Measurements from ENCODE around the gene LHFPL6.

Gene LHFPL6

DNA sequence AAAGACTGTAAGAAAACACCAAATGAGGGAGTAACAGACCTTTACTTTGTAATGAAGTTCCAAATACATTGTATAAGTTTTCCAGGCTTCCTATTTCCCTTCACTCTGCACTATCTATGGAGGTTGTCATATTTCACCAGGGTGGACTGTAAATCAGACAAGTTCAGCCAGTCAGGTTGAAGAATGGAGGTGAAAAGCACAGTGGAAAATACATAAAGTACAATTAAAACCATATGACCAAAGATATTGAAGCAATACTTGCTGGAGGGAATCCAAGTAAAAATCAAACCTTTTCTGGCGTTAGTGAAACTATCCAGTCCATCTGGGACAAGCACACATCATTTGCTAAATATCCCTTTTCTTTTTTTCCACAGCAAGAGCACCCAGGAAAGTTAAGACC, 3.2 kb downstream of the LHFPL6 start:
- H3K27ac Mint-ChIP-seq, result no peak overlapping the region
- peaks cover 10% of the 10 kb centered on the region for H3K36me3 Mint-ChIP-seq (ENCODE audit: low read depth)
- H3K4me1 Mint-ChIP-seq, result peaks cover 54% of the 10 kb centered on the region
- peaks cover 10% of the 10 kb centered on the region for H3K9me3 Mint-ChIP-seq
- TF ChIP-seq, protein P1, sequence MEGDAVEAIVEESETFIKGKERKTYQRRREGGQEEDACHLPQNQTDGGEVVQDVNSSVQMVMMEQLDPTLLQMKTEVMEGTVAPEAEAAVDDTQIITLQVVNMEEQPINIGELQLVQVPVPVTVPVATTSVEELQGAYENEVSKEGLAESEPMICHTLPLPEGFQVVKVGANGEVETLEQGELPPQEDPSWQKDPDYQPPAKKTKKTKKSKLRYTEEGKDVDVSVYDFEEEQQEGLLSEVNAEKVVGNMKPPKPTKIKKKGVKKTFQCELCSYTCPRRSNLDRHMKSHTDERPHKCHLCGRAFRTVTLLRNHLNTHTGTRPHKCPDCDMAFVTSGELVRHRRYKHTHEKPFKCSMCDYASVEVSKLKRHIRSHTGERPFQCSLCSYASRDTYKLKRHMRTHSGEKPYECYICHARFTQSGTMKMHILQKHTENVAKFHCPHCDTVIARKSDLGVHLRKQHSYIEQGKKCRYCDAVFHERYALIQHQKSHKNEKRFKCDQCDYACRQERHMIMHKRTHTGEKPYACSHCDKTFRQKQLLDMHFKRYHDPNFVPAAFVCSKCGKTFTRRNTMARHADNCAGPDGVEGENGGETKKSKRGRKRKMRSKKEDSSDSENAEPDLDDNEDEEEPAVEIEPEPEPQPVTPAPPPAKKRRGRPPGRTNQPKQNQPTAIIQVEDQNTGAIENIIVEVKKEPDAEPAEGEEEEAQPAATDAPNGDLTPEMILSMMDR (IDR thresholded peaks at IDR 0.05), result no peak
- peak overlapping the region; percentile 88 for H3K4me3 Mint-ChIP-seq
- peaks cover 3% of the 10 kb centered on the region for H3K27me3 Mint-ChIP-seq (ENCODE audit: low read depth, poor library complexity)
- DNase-seq, result no peak

DNA sequence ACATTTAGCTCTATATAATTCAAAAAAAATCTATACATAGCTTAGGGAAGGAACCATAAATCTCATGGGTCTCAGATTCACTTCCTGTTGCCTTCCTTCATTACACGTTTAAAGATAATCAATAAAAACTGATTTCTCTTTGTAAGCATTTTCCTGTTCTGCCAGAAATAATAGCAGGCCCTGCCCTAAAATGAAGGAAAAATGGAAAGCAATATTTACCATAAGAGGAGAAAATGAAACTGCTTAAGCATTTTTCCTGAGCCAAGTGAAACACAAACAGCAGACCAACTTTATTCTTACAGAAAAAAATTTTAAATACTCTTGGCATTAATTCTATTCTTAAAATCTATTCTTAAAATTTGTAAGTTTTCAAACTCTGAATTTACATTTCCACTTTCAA, 4.0 kb downstream of the LHFPL6 start:
- DNase-seq, result no peak
- Mint-ChIP-seq H3K36me3 (ENCODE audit: low read depth) (peaks cover 17% of the 10 kb centered on the region), H3K27ac (no peak overlapping the region), H3K4me3 (no peak overlapping the region), H3K4me1 (peaks cover 51% of the 10 kb centered on the region), H3K27me3 (ENCODE audit: low read depth, poor library complexity) (peaks cover 3% of the 10 kb centered on the region), H3K9me3 (peaks cover 17% of the 10 kb centered on the region)
- TF ChIP-seq, protein P1 (IDR thresholded peaks at IDR 0.05), result no peak

DNA sequence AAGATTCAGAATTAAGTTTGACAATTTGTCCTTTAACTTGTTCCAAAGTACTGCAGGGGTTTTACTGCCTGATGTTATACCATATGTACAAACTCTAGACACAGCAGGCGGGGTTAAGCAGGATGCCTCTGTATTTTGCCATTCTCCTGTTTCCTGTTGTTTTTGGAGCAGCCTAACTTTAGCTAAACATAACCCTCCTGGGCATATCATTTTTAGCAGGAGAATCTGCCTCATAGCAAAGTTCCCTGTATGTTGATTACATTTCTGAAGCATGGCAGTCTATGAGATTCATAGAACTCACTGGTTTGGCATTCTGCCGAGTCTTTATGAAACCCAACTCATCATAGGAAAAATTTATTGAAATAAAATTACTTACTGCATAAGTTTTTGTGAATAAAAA, 5.2 kb downstream of the LHFPL6 start:
- H3K36me3 Mint-ChIP-seq (ENCODE audit: low read depth), result peaks cover 23% of the 10 kb centered on the region
- H3K27ac Mint-ChIP-seq, result no peak overlapping the region
- no peak overlapping the region for H3K4me3 Mint-ChIP-seq
- TF ChIP-seq, protein P1 (IDR thresholded peaks at IDR 0.05), result no peak
- H3K9me3 Mint-ChIP-seq, result peaks cover 23% of the 10 kb centered on the region
- peaks cover 3% of the 10 kb centered on the region for H3K27me3 Mint-ChIP-seq (ENCODE audit: low read depth, poor library complexity)
- DNase-seq, result no peak
- H3K4me1 Mint-ChIP-seq, result peaks cover 43% of the 10 kb centered on the region

DNA sequence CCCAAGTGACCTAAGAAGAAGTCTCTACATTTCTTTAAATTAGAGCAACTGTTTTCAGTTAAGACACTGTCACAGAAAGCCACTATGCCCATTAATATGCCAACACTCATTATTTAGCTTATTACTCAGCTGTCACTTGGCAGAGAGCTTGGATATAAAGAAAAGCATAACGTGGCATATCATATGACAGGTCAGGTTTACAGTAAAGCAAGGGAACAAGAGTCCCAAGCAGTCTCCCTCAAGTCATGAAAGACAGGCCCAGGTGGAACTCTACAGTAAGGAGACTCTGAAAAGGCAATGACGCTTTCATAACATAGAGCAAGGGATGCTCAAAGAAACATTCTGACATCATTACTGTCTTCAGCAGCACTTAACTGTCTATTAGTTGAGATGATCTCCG, 6.3 kb downstream of the LHFPL6 start:
- no peak for DNase-seq
- Mint-ChIP-seq H3K27ac (no peak overlapping the region), H3K4me1 (peaks cover 35% of the 10 kb centered on the region), H3K9me3 (peaks cover 26% of the 10 kb centered on the region), H3K27me3 (ENCODE audit: low read depth, poor library complexity) (no peaks in the 10 kb centered on the region), H3K36me3 (ENCODE audit: low read depth) (peaks cover 27% of the 10 kb centered on the region), H3K4me3 (no peak overlapping the region)
- TF ChIP-seq, protein P1 (IDR thresholded peaks at IDR 0.05), result no peak

DNA sequence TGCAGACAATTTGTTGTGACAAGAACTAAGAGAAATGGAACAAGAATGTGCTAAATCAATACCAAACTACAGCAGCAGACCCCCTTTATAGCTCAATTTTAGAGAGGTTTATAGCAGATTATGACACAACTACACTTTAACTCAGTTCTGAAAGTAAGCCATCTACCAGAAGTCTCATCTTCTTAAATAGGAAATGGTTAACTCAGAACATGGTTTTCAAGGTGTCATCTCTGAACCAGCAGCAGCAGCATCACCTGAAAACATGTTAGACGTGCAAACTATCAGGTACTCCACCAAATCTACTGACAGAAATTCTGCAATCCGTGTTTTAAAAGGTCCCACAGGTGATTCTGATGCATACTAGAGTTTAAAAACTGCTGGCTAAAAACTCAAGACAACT, 6.8 kb downstream of the LHFPL6 start:
- no peak overlapping the region for H3K27ac Mint-ChIP-seq
- no peaks in the 10 kb centered on the region for H3K27me3 Mint-ChIP-seq (ENCODE audit: low read depth, poor library complexity)
- H3K4me3 Mint-ChIP-seq, result no peak overlapping the region
- TF ChIP-seq, protein P1 (IDR thresholded peaks at IDR 0.05), result no peak
- peaks cover 27% of the 10 kb centered on the region for H3K36me3 Mint-ChIP-seq (ENCODE audit: low read depth)
- DNase-seq, result no peak
- H3K4me1 Mint-ChIP-seq, result peaks cover 30% of the 10 kb centered on the region
- H3K9me3 Mint-ChIP-seq, result peaks cover 26% of the 10 kb centered on the region

DNA sequence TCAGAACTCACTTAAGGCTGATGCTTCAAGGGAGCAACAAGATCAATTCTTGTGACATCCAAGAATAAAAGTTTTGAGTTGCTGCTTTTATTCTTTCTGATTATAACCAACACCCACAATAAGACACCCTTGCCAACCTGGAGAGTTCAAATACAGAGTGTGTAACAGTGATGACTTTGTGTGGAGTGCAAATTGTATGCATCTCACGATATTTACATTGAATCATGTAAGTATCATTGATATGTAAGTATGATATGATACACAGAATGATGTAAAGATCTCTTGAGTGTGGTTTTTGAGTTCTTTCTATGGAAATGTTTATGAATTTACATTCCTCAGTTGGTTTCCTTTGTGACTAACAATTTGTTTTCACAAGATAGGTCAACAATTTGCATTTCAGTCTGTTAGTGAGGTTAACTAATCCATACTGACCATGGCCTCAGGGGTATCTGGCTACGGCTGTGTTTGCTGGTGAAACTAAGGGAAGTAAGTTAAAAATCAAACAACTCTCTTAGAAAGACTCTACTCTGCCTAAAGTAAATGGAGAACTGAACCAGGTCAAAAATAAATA, 12.4 kb downstream of the LHFPL6 start:
- Mint-ChIP-seq H3K4me3 (no peak overlapping the region), H3K36me3 (ENCODE audit: low read depth) (peaks cover 24% of the 10 kb centered on the region), H3K4me1 (peaks cover 10% of the 10 kb centered on the region), H3K9me3 (peaks cover 24% of the 10 kb centered on the region), H3K27me3 (ENCODE audit: low read depth, poor library complexity) (no peaks in the 10 kb centered on the region), H3K27ac (no peak overlapping the region)
- DNase-seq, result no peak
- TF ChIP-seq, protein P1 (IDR thresholded peaks at IDR 0.05), result no peak
